Skeletal muscle tissue (tissue), 4 donors: ENCODE measurements around the gene RBM19. TPM values are rescaled to one million over a fixed set of nuclear protein-coding genes. Genes with fewer than 3 reads are reported as not detected.

ENCODE experiments used
- H3K27ac ChIP-seq: one replicate; pipeline ENCODE4 v1.7.0; 2013; ENCODE audit warnings: mild to moderate bottlenecking, low read depth, low read length, inconsistent platforms
- H3K27me3 ChIP-seq, 3 donors: one replicate each; pipeline ENCODE4 v1.7.0; 2013; ENCODE audit warnings: low read length in 3 of 3; ENCODE audit not compliant: control insufficient read depth in 3 of 3, insufficient read depth in 3 of 3
- H3K36me3 ChIP-seq, 3 donors: one replicate each; pipeline ENCODE4 v1.7.0; 2013; ENCODE audit warnings: low read length in 3 of 3; ENCODE audit not compliant: control insufficient read depth in 3 of 3, insufficient read depth in 3 of 3
- H3K4me1 ChIP-seq, 3 donors: one replicate each; pipeline ENCODE4 v1.7.0; 2013; ENCODE audit warnings: low read length in 3 of 3, mild to moderate bottlenecking in 3 of 3; ENCODE audit not compliant: control insufficient read depth in 3 of 3, insufficient read depth in 3 of 3
- H3K4me3 ChIP-seq, 3 donors: one replicate each; pipeline ENCODE4 v1.7.0; 2013; ENCODE audit warnings: low read length in 3 of 3
- H3K9ac ChIP-seq, 3 donors: one replicate each; pipeline ENCODE4 v1.7.0; 2013; ENCODE audit warnings: low read length in 3 of 3, mild to moderate bottlenecking in 3 of 3, moderate library complexity in 2 of 3, low read depth in 1 of 3
- H3K9me3 ChIP-seq, 3 donors: one replicate each; pipeline ENCODE4 v1.7.0; 2013; ENCODE audit warnings: low read length in 3 of 3; ENCODE audit not compliant: control insufficient read depth in 3 of 3
- total RNA-seq: library from RNA; depleted of rRNA; stranded (reverse); fragments of >200 nt; gene quantifications from one replicate; pipeline ENCODE4 v1.2.3, GENCODE V29; 2014
- donor health status: Osteomylitis.

The RBM19 gene
- total RNA-seq, 1 donor from 2014 or later: 12.5 TPM

GRCh38 chr12:113794774-113795173, 171.4 kb downstream of the RBM19 start:
- Histone ChIP-seq H3K4me1 (no peaks in the 10 kb centered on the region), H3K36me3 (no peaks in the 10 kb centered on the region), H3K4me3 (no peak overlapping the region), H3K9me3 (no peaks in the 10 kb centered on the region), H3K27me3 (peaks cover 0 to 18% (median 0%) of the 10 kb centered on the region in 3 donors), H3K27ac (no peak overlapping the region), H3K9ac (no peak overlapping the region)

- H3K27me3 ChIP-seq: peaks cover 0 to 10% (median 0%) of the 10 kb centered on the region in 3 donors
- no peak overlapping the region for H3K9ac ChIP-seq
- H3K4me1 ChIP-seq: no peaks in the 10 kb centered on the region
- no peaks in the 10 kb centered on the region for H3K36me3 ChIP-seq
- H3K4me3 ChIP-seq: no peak overlapping the region
- H3K9me3 ChIP-seq: no peaks in the 10 kb centered on the region
- no peak overlapping the region for H3K27ac ChIP-seq
These were observed 172.9 kb downstream of the RBM19 start for GRCh38 chr12:113793250-113793649.

- Histone ChIP-seq H3K27ac (no peak overlapping the region), H3K36me3 (no peaks in the 10 kb centered on the region), H3K27me3 (peaks cover 0 to 8% (median 0%) of the 10 kb centered on the region in 3 donors), H3K4me3 (no peak overlapping the region), H3K9me3 (no peaks in the 10 kb centered on the region), H3K9ac (no peak overlapping the region), H3K4me1 (no peaks in the 10 kb centered on the region)
These were observed 173.7 kb downstream of the RBM19 start for GRCh38 chr12:113792450-113792849.

- Histone ChIP-seq H3K4me1 (no peaks in the 10 kb centered on the region), H3K27me3 (peaks cover 0 to 21% (median 12%) of the 10 kb centered on the region in 3 donors), H3K36me3 (no peaks in the 10 kb centered on the region), H3K9ac (no peak overlapping the region), H3K4me3 (no peak overlapping the region), H3K9me3 (peaks cover 0 to 7% (median 0%) of the 10 kb centered on the region in 3 donors), H3K27ac (no peak overlapping the region)
These were observed 177.9 kb downstream of the RBM19 start for GRCh38 chr12:113788020-113788856.

GRCh38 chr12:113786107-113786506, 180.0 kb downstream of the RBM19 start:
- H3K27me3 ChIP-seq: peaks cover 0 to 34% (median 18%) of the 10 kb centered on the region in 3 donors
- no peak overlapping the region for H3K9ac ChIP-seq
- no peaks in the 10 kb centered on the region for H3K4me1 ChIP-seq
- H3K27ac ChIP-seq: no peak overlapping the region
- H3K36me3 ChIP-seq: no peaks in the 10 kb centered on the region
- H3K9me3 ChIP-seq: peaks cover 0 to 7% (median 4%) of the 10 kb centered on the region in 3 donors
- H3K4me3 ChIP-seq: no peak overlapping the region

GRCh38 chr12:113783811-113784210, 182.3 kb downstream of the RBM19 start:
- Histone ChIP-seq H3K27ac (no peak overlapping the region), H3K9ac (no peak overlapping the region), H3K27me3 (peaks cover 0 to 36% (median 22%) of the 10 kb centered on the region in 3 donors), H3K4me3 (no peak overlapping the region), H3K36me3 (no peaks in the 10 kb centered on the region), H3K9me3 (peaks cover 0 to 7% (median 4%) of the 10 kb centered on the region in 3 donors), H3K4me1 (no peaks in the 10 kb centered on the region)

- H3K36me3 ChIP-seq: no peaks in the 10 kb centered on the region
- no peaks in the 10 kb centered on the region for H3K4me1 ChIP-seq
- peaks cover 0 to 36% (median 30%) of the 10 kb centered on the region in 3 donors for H3K27me3 ChIP-seq
- H3K9ac ChIP-seq: no peak overlapping the region
- H3K27ac ChIP-seq: no peak overlapping the region
- H3K4me3 ChIP-seq: no peak overlapping the region
- H3K9me3 ChIP-seq: peaks cover 0 to 7% (median 4%) of the 10 kb centered on the region in 3 donors
These were observed 183.3 kb downstream of the RBM19 start for GRCh38 chr12:113782873-113783272.

GRCh38 chr12:113781415-113782198, 184.5 kb downstream of the RBM19 start:
- Histone ChIP-seq H3K27me3 (peaks cover under 1 to 35% (median 32%) of the 10 kb centered on the region in 3 donors), H3K27ac (no peak overlapping the region), H3K36me3 (no peaks in the 10 kb centered on the region), H3K4me1 (no peaks in the 10 kb centered on the region), H3K4me3 (no peak overlapping the region), H3K9ac (no peak overlapping the region), H3K9me3 (peaks cover 0 to 7% (median 4%) of the 10 kb centered on the region in 3 donors)

- Histone ChIP-seq H3K4me1 (no peaks in the 10 kb centered on the region), H3K4me3 (no peak overlapping the region), H3K27ac (no peak overlapping the region), H3K9ac (no peak overlapping the region), H3K9me3 (peaks cover 0 to 4% (median 0%) of the 10 kb centered on the region in 3 donors), H3K27me3 (peaks cover 4 to 42% (median 34%) of the 10 kb centered on the region in 3 donors), H3K36me3 (no peaks in the 10 kb centered on the region)
These were observed 186.4 kb downstream of the RBM19 start for GRCh38 chr12:113779774-113780173.
